GM18951 (cell line): ENCODE results near the gene LPP.

Source experiments
- POLR2A ChIP-seq: IDR thresholded peaks from 4 replicates; pipeline ENCODE4 v1.6.1; 2011; ENCODE audit warnings: mild to moderate bottlenecking; ENCODE audit not compliant: insufficient read length, insufficient read depth; ENCODE audit errors: extremely low read depth
- in situ Hi-C: fragments of 300-500 bp; cut with MboI; formaldehyde crosslinking; loops from one replicate; pipeline ENCODE4 v1.12.0; 2022; ENCODE audit warnings: low sequenced_read_pairs, mixed read lengths, inconsistent platforms; ENCODE audit not compliant: unreplicated experiment

LPP gene

GRCh38 chr3:188154014-188154808 is at the start of gene LPP:
LPP (plus strand) TSS chr3:188154157; CDS start chr3:188406121, 251,964 bp downstream.
- in situ Hi-C loops = no loop called here
- no peak for TF ChIP-seq POLR2A

DNA sequence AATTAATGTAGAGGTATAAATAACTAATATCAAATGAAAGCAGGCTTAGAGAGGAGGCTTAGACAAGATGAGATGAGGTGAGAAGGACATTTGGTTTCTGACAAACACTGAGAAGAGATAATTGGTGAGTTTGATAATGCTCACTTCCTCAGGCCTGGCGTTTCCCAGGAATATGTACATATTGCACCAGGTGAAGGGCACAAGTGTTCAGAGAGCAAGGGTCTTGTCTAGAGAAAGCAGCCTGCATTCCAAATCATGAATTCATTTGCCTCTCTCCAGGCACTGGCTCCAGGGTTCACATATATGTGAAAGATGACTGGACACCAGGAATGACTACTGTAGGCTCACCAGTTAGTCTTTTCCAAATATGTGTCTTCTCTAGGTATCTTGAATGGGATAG is 48.0 kb upstream of the LPP start:
- in situ Hi-C loops = no loop called here
- no peak for TF ChIP-seq POLR2A

DNA sequence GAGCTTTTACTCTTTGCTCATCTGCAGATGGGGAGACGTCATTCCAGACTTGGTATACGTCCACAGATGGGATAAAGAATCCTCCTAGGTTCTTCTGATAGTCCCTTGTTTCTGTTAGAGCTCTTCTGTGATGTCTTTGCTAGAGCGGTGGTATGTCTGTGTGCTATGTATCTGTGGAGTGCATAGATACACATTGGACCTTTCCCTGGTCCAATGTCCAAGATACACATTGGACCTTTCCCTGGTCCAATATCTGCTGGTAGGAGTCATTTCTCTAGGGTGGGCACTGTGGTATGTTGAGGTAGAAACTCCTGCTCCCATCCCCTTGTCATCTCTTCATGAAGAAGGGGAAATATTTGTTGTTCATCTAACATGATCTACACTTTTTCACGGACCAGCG is 47.5 kb upstream of the LPP start:
- in situ Hi-C loops = no loop called here
- TF ChIP-seq POLR2A = no peak

DNA sequence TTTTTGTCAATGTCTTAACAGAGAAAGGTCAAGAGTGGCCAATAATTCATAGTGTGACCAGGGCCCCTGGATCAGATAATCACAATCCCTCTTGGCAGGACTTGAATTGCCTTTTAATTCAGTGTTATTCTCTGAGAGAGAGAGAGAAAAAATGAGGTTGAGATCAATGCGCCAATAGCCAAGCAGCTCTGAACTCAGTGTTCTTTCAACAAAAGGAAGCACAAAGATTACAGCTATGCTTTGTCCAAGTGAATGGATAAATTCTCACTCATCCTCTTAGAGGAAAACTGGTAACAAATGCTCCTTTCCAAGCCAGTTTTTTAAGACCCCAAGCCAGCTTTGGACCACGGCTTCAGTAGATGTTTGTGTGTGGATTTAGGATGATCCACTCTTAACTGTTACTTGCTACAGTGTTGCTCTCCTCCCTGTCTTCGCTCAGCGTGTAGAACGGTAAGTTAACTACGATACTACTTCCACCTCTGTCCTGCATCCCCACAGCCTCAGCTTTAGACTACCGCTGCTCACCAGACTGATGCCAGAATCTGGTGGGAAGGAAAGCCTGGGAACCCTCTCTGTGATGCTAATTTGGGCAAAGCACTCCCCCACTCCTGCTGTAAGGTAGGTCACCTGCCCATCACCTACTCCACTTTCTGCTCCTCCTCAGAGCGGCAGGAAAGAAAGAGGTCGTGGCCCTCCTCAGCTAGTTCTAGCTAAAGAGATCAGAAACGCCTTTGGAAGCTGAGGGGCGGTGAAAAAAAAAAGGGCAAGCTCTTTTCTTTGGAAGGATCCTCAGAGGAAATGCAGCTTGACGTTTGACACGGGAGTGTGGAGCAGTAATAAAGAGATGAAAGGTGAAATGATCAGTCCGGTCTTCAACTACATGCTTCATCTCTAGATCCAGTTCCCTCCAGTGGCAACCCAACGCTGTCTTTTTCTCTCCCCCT is 46.8 kb upstream of the LPP start:
- in situ Hi-C loops = no loop called here
- TF ChIP-seq POLR2A = no peak

DNA sequence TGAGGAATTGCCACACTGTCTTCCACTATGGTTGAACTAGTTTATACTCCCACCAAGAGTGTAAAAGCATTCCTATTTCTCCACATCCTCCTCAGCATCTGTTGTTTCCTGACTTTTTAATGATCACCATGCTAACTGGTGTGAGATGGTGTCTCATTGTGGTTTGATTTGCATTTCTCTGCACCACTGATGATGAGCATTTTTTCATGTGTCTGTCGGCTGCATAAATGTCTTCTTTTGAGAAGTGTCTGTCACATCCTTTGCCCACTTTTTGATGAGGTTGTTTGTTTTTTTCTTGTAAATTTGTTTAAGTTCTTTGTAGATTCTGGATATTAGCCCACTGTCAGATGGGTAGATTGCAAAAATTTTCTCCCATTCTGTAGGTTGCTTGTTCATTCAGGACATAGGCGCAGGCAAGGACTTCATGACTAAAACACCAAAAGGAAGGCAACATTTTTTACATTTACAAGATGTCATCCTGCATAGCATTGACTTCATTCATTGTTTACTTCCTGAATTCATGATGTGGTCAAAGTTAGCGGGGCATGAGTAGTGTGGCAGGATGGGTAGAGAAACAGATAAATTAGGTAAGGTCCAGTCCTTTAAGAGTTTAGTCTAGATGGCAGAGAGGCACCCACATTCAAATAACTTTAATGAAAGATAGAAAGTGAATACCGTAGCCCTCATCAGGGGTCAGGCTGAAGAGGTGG is 45.1 kb upstream of the LPP start:
- TF ChIP-seq POLR2A = no peak
- in situ Hi-C loops = no loop called here

GRCh38 chr3:188111002-188111584 is 42.9 kb upstream of the LPP start:
- no peak for TF ChIP-seq POLR2A
- in situ Hi-C loops = no loop called here

DNA sequence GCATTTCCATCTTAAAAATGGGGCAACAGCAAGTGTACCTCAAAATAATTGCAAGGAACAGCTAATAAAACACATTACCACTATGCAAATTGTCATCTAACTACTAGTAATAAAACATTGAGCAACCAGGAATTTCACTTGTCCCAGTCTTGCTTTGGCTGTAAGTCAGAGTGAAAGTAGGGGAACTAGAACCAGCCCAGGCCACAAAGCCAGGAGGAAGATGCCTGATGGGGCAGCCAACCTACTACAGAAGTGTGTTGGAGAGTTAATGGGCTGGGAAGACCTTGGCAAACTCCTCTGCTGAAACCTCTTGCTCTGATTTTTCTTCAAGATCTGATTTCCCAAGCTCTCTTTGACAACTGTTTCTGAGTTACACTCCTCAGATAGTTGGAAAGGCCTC is 40.2 kb upstream of the LPP start:
- in situ Hi-C loops = no loop called here

DNA sequence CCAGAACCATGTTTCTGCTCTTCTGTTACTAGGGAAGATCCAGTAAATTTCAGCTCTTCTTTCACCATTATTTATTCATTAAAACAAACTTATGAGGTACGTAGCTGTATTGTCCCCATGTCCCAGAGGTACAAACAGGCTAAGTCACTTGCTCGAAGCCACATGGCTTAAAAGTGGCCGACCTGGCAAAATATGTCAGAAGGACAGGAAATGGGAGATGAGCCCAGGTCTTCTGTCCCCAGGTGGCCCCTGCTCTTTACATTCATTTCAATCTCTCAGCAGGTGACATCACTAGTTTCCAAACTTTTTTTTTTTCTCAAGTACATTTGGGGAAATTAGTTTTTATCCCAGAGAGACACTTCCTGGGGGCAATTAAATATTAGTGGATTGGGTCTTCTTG is 34.1 kb upstream of the LPP start:
- TF ChIP-seq POLR2A = no peak
- in situ Hi-C loops = no loop called here

More for the DNA sequence above, 40.2 kb upstream of the LPP start:
- TF ChIP-seq POLR2A = no peak

GRCh38 chr3:188122571-188123169 is 31.3 kb upstream of the LPP start:
- in situ Hi-C loops = no loop called here
- TF ChIP-seq POLR2A = no peak

- in situ Hi-C loops = no loop called here
- TF ChIP-seq POLR2A = no peak
Measured at GRCh38 chr3:188123170-188123905, 30.6 kb upstream of the LPP start.

- TF ChIP-seq POLR2A = no peak
- in situ Hi-C loops = no loop called here
Measured at GRCh38 chr3:188124184-188124583, 29.8 kb upstream of the LPP start.

GRCh38 chr3:188125076-188125475 is 28.9 kb upstream of the LPP start:
- no peak for TF ChIP-seq POLR2A
- in situ Hi-C loops = no loop called here

GRCh38 chr3:188126276-188126675 is 27.7 kb upstream of the LPP start:
- TF ChIP-seq POLR2A = no peak
- in situ Hi-C loops = no loop called here
